ENCODE data around the gene CCDC3.

CCDC3 gene

DNA sequence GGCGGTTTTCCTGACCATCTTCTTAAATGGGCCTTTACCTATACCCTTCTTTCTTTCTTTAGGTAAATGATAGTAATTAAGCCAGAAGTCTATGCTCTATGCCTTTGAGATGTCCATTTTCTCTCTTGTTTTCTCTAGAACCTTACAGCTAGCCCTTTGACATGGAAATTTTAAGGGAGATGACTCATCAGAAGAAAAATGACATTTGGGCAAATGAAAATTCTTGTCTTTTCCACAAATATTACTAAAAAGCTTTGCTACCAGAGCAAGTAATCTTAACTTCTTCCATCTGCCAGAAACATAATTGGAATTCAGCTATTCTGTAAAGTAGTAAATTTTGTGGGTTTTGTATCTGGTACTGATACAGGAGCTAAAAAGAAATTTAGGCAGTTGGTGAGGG, 59.5 kb downstream of the CCDC3 start:
- no peak overlapping the region for H3K4me3 ChIP-seq (ENCODE audit: low read length)
- TF ChIP-seq, protein P1, sequence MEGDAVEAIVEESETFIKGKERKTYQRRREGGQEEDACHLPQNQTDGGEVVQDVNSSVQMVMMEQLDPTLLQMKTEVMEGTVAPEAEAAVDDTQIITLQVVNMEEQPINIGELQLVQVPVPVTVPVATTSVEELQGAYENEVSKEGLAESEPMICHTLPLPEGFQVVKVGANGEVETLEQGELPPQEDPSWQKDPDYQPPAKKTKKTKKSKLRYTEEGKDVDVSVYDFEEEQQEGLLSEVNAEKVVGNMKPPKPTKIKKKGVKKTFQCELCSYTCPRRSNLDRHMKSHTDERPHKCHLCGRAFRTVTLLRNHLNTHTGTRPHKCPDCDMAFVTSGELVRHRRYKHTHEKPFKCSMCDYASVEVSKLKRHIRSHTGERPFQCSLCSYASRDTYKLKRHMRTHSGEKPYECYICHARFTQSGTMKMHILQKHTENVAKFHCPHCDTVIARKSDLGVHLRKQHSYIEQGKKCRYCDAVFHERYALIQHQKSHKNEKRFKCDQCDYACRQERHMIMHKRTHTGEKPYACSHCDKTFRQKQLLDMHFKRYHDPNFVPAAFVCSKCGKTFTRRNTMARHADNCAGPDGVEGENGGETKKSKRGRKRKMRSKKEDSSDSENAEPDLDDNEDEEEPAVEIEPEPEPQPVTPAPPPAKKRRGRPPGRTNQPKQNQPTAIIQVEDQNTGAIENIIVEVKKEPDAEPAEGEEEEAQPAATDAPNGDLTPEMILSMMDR (conservative IDR thresholded peaks at IDR 0.05; ENCODE audit: low read length) = no peak
- DNase-seq (ENCODE audit: low read depth) = no peak

GRCh38 chr10:12940791-12941190, 60.7 kb downstream of the CCDC3 start:
- no peak overlapping the region for H3K4me3 ChIP-seq (ENCODE audit: low read length)
- TF ChIP-seq, protein P1 (conservative IDR thresholded peaks at IDR 0.05; ENCODE audit: low read length) = no peak

GRCh38 chr10:12938271-12938670, 63.2 kb downstream of the CCDC3 start:
- DNase-seq (ENCODE audit: low read depth) = no peak
- H3K4me3 ChIP-seq (ENCODE audit: low read length) = no peak overlapping the region
- TF ChIP-seq, protein P1 (conservative IDR thresholded peaks at IDR 0.05; ENCODE audit: low read length) = no peak

More at GRCh38 chr10:12940791-12941190, 60.7 kb downstream of the CCDC3 start:
- no peak for DNase-seq (ENCODE audit: low read depth)

DNA sequence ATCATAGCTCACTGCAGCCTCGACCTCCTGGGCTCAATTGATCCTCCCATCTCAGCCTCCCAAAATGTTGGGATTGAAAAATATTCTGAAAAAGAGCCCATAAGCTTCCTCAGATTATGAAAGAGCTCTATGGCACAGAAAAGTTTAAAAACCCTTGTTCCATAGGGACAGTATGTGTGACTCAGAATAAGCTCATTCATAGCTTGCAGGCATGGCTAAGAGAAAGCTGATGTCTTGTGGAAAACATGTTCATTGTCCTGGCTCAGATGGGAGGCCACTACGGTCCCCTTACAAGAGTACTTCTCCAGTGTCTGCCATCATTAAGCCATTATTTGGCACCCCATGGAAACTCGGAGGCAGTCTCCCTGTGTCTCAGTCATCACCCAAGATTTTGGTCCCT, 64.0 kb downstream of the CCDC3 start:
- TF ChIP-seq, protein P1 (conservative IDR thresholded peaks at IDR 0.05; ENCODE audit: low read length) = no peak
- H3K4me3 ChIP-seq (ENCODE audit: low read length) = no peak overlapping the region
- DNase-seq (ENCODE audit: low read depth) = no peak

- peak; percentile 12 for DNase-seq (ENCODE audit: low read depth)
- TF ChIP-seq, protein P1 (conservative IDR thresholded peaks at IDR 0.05; ENCODE audit: low read length) = no peak
- H3K4me3 ChIP-seq (ENCODE audit: low read length) = no peak overlapping the region
Measured at GRCh38 chr10:12934777-12935176, 66.7 kb downstream of the CCDC3 start.

- H3K4me3 ChIP-seq (ENCODE audit: low read length) = no peak overlapping the region
- TF ChIP-seq, protein P1 (conservative IDR thresholded peaks at IDR 0.05; ENCODE audit: low read length) = no peak
- no peak for DNase-seq (ENCODE audit: low read depth)
Measured at GRCh38 chr10:12929381-12929780, 72.1 kb downstream of the CCDC3 start.

GRCh38 chr10:12928571-12928970, 72.9 kb downstream of the CCDC3 start:
- no peak for DNase-seq (ENCODE audit: low read depth)
- H3K4me3 ChIP-seq (ENCODE audit: low read length) = no peak overlapping the region
- TF ChIP-seq, protein P1 (conservative IDR thresholded peaks at IDR 0.05; ENCODE audit: low read length) = no peak

All from AG10803 (cell line).